ENCODE results near the gene CDC42EP3. TPM values are rescaled to one million over a fixed set of nuclear protein-coding genes. Genes with fewer than 3 reads are reported as not detected.

CDC42EP3 gene
- total RNA-seq, 5 donors from 2014 or later (not counting 1 experiment from before 2014, with no cell fraction given): 30.0 to 60.3 (median 37.6) TPM

DNA sequence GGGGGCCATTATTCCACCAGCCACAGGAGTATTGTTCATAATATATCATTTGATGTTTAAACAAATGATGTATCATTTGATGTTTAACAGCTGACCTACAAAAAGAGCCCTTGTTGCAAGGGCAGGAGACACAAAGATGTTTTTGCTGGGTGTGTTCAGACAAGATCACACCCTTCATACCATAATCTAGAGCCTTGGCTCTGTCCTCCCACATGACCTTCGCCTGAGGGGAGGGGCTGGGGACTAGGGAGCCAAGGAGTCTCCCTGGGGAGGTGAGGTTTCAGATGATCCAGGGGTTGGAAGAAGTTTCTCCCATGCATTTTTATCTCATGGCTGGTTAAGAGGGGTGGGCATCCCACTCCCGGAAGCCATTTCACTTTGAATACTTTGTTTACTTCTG, 33.5 kb downstream of the CDC42EP3 start:
- ChIA-PET CTCF (no interaction called here), POLR2A (interaction anchor here (0.5 to 0.7 kb wide), 2 partner anchors 62 to 472 kb away, joined by 3 to 6 read pairs; no protein-coding TSS in a partner anchor)
- peaks cover 51 to 91% (median 83%) of the 10 kb centered on the region in 3 donors for H3K4me1 Mint-ChIP-seq
- H3K27me3 Mint-ChIP-seq: no peaks in the 10 kb centered on the region
- Histone ChIP-seq H3K9me3 (no peaks in the 10 kb centered on the region), H3K27ac (ENCODE audit: low read length) (peak overlapping the region; percentile 15), H3K4me3 (ENCODE audit: control insufficient read depth in 1 of 2, extremely low read depth in 1 of 2, low read length in 1 of 2) (no peak overlapping the region), H3K36me3 (ENCODE audit: control insufficient read depth in 2 of 2, extremely low read depth in 1 of 2, insufficient read depth in 1 of 2, low read length in 1 of 2) (peaks cover 0 to 17% of the 10 kb centered on the region in 2 donors), H3K4me1 (ENCODE audit: control insufficient read depth in 1 of 2, extremely low read depth in 1 of 2, insufficient read depth in 2 of 2, low read length in 2 of 2) (peaks cover 10 to 44% of the 10 kb centered on the region in 2 experiments), H3K27me3 (replicated peaks in 1 of 2; ENCODE audit: control insufficient read depth in 2 of 2, extremely low read depth in 1 of 2, insufficient read depth in 2 of 2, low read length in 1 of 2) (no peaks in the 10 kb centered on the region)
- DNase-seq (no peak), ATAC-seq (replicated peaks in 1 of 4) (no peak)
- no peaks in the 10 kb centered on the region for H3K9me3 Mint-ChIP-seq
- H3K27ac Mint-ChIP-seq: peak overlapping the region; percentile 70 to 91
- no CpG with 5 or more reads among the region's 2 CpGs for WGBS (ENCODE audit: insufficient coverage)
- H3K36me3 Mint-ChIP-seq: peaks cover 33% of the 10 kb centered on the region
- H3K4me3 Mint-ChIP-seq: no peak overlapping the region

GRCh38 chr2:37637190-37637860, 34.1 kb downstream of the CDC42EP3 start:
- peaks cover 10 to 41% of the 10 kb centered on the region in 2 experiments for H3K4me1 ChIP-seq (ENCODE audit: control insufficient read depth in 1 of 2, extremely low read depth in 1 of 2, insufficient read depth in 2 of 2, low read length in 2 of 2)
- POLR2A ChIA-PET: no interaction called here
- peaks cover 0 to 14% of the 10 kb centered on the region in 2 donors for H3K36me3 ChIP-seq (ENCODE audit: control insufficient read depth in 2 of 2, extremely low read depth in 1 of 2, insufficient read depth in 1 of 2, low read length in 1 of 2)
- Mint-ChIP-seq H3K4me1 (peaks cover 46 to 91% (median 83%) of the 10 kb centered on the region in 3 donors), H3K36me3 (peaks cover 28% of the 10 kb centered on the region), H3K27me3 (no peaks in the 10 kb centered on the region), H3K9me3 (no peaks in the 10 kb centered on the region), H3K27ac (peak overlapping the region; percentile 70 to 91), H3K4me3 (peak overlapping the region in 1 of 3 donors; percentile 50)
- ATAC-seq (replicated peaks in 1 of 4): no peak
- CTCF ChIA-PET: no interaction called here
- no peak for DNase-seq
- no peak overlapping the region for H3K27ac ChIP-seq (ENCODE audit: low read length)
- H3K27me3 ChIP-seq (replicated peaks in 1 of 2; ENCODE audit: control insufficient read depth in 2 of 2, extremely low read depth in 1 of 2, insufficient read depth in 2 of 2, low read length in 1 of 2): no peaks in the 10 kb centered on the region
- WGBS (ENCODE audit: insufficient coverage): 90% methylated on average over 2 of the region's 5 CpGs
- H3K9me3 ChIP-seq: no peaks in the 10 kb centered on the region
- no peak overlapping the region for H3K4me3 ChIP-seq (ENCODE audit: control insufficient read depth in 1 of 2, extremely low read depth in 1 of 2, low read length in 1 of 2)

DNA sequence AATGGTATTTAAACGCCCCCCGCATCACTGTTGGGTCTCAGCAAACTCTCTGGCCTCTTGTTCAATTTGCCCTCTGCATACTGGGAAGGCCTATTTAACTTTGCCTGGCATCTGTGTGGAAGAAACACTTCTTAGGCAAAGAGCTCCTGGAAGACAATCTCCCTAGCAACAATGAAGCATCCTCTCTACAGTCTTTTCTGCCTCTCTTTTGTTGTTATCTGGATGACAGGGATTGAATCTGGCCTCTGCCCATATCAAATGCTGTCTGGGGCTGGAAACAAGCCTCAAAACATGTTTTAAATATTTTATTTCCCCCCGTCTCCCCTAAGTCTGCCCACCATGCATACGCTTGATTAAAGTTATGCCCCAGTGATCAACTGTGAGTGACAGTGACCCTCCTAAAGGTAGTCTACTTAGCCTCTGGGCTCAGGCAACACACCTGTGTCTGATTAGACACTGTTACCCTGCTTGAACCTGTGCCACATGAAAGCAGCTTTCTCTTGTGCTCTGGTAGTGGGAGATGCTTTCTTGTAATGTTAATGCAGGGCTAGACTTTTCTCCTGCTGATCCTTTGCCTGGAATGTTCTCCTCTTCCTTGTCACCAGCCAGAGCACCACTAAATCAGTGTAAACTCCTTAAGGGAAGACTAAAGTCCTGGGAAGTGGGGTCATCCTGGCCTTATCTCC, 34.9 kb downstream of the CDC42EP3 start:
- H3K4me3 Mint-ChIP-seq: peak overlapping the region in 1 of 3 donors; percentile 50

DNA sequence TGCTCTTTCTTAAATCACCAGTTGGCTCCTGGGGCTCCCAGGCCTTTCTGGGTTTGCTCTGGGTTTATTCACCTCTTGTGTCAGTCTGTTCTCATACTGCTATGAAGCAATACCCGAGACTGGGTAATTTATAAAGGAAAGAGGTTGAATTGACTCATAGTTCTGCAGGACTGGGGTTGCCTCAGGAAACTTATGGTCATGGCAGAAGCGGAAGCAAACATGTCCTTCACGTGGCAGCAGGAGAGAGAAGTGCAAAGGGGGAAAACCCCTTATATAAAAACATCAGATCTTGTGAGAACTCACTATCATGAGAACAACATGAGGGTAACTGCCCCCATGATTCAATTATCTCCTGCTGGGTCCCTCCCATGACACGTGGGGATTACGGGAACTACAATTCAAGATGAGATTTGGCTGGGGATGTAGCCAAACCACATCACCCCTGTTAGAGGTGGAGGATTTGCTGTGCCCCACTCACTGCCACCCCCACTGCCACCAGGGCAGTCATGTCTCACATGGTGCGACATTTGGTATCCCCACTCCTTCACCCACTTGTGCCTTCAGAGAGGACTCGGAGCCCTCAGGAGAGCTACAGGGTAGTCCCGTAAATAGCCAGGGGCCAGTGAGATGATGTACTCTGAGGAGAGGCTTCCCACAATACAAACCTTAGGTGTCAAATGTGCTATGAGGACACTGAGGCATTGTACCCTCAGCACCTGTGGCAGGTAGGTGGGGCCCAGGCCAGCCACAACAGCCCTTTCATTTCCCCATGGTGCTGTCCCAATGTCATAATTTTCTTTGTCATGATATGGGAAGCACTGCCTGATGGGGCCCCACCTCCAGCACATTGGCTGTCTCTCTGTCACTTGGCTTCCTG, 35.7 kb downstream of the CDC42EP3 start:
- Histone ChIP-seq H3K4me1 (ENCODE audit: control insufficient read depth in 1 of 2, extremely low read depth in 1 of 2, insufficient read depth in 2 of 2, low read length in 2 of 2) (peaks cover 10 to 41% of the 10 kb centered on the region in 2 experiments), H3K9me3 (no peaks in the 10 kb centered on the region), H3K36me3 (ENCODE audit: control insufficient read depth in 2 of 2, extremely low read depth in 1 of 2, insufficient read depth in 1 of 2, low read length in 1 of 2) (peaks cover 0 to 3% of the 10 kb centered on the region in 2 donors), H3K4me3 (ENCODE audit: control insufficient read depth in 1 of 2, extremely low read depth in 1 of 2, low read length in 1 of 2) (no peak overlapping the region), H3K27ac (ENCODE audit: low read length) (peak overlapping the region; percentile 93), H3K27me3 (replicated peaks in 1 of 2; ENCODE audit: control insufficient read depth in 2 of 2, extremely low read depth in 1 of 2, insufficient read depth in 2 of 2, low read length in 1 of 2) (no peaks in the 10 kb centered on the region)
- ATAC-seq (replicated peaks in 1 of 4): peak; percentile 90 to 94 (median 92)
- Mint-ChIP-seq H3K9me3 (no peaks in the 10 kb centered on the region), H3K27ac (peak overlapping the region; percentile 90 to 91), H3K4me1 (peaks cover 43 to 83% (median 78%) of the 10 kb centered on the region in 3 donors), H3K36me3 (peaks cover 17% of the 10 kb centered on the region), H3K4me3 (peak overlapping the region; percentile 19 to 50 (median 31)), H3K27me3 (no peaks in the 10 kb centered on the region)
- peak in 34 of 35 experiments; percentile 25 to 87 (median 64) for DNase-seq
- CTCF ChIA-PET: no interaction called here
- POLR2A ChIA-PET: no interaction called here
- WGBS (ENCODE audit: insufficient coverage): no CpG with 5 or more reads among the region's 8 CpGs

More for the DNA sequence above, 34.9 kb downstream of the CDC42EP3 start:
- peak overlapping the region; percentile 84 to 91 for H3K27ac Mint-ChIP-seq
- 70% methylated on average over 2 of the region's 4 CpGs for WGBS (ENCODE audit: insufficient coverage)
- Histone ChIP-seq H3K27me3 (replicated peaks in 1 of 2; ENCODE audit: control insufficient read depth in 2 of 2, extremely low read depth in 1 of 2, insufficient read depth in 2 of 2, low read length in 1 of 2) (no peaks in the 10 kb centered on the region), H3K36me3 (ENCODE audit: control insufficient read depth in 2 of 2, extremely low read depth in 1 of 2, insufficient read depth in 1 of 2, low read length in 1 of 2) (peaks cover 0 to 9% of the 10 kb centered on the region in 2 donors), H3K27ac (ENCODE audit: low read length) (peak overlapping the region; percentile 93), H3K4me3 (ENCODE audit: control insufficient read depth in 1 of 2, extremely low read depth in 1 of 2, low read length in 1 of 2) (no peak overlapping the region), H3K9me3 (no peaks in the 10 kb centered on the region), H3K4me1 (ENCODE audit: control insufficient read depth in 1 of 2, extremely low read depth in 1 of 2, insufficient read depth in 2 of 2, low read length in 2 of 2) (peaks cover 10 to 41% of the 10 kb centered on the region in 2 experiments)
- no peaks in the 10 kb centered on the region for H3K27me3 Mint-ChIP-seq
- no peak for ATAC-seq (replicated peaks in 1 of 4)
- CTCF ChIA-PET: no interaction called here
- POLR2A ChIA-PET: no interaction called here
- peaks cover 20% of the 10 kb centered on the region for H3K36me3 Mint-ChIP-seq
- H3K4me1 Mint-ChIP-seq: peaks cover 43 to 84% (median 78%) of the 10 kb centered on the region in 3 donors
- no peaks in the 10 kb centered on the region for H3K9me3 Mint-ChIP-seq
- no peak for DNase-seq

DNA sequence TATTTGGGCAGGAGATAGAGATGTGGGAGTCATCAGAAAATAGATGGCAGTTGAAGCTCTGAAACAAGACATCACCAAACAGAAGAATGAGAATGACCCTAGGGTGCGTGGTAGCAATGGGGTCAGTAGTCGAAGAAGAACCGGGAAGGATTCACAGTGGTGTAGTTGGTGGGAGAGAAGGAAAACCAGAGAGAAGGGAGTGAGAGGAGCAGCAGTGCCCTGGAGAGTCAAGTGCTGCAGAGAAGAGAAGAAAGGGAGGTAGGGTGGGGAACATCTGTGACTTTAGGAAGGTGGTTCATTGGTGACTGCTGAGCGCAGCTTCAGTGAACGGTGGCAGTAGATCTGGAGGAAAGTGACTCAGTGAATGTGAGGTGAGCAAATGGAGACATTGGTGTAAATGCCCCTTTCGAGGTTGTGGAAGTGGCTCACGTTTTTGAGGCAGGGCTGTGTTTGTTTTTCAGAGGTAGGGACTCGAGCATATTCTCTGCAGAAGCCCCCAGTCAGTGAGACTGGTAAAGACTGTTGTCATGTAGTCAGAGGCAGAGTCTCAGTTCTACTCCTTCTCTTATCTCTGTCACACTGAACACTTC, 36.4 kb downstream of the CDC42EP3 start:
- H3K27ac ChIP-seq (ENCODE audit: low read length): peak overlapping the region; percentile 93
- WGBS (ENCODE audit: insufficient coverage): 78% methylated on average over 5 of the region's 8 CpGs
- DNase-seq (peak in 3 of 35 experiments; percentile 7 to 47 (median 33)), ATAC-seq (replicated peaks in 1 of 4) (peak in 3 of 4 experiments; percentile 12 to 27 (median 17))
- CTCF ChIA-PET: interaction anchor here in 1 of 2 donors (1.4 kb wide), 1 partner anchor 9 kb away, joined by 3 read pairs; no protein-coding TSS in a partner anchor
- H3K27ac Mint-ChIP-seq: peak overlapping the region; percentile 90 to 91
- no peaks in the 10 kb centered on the region for H3K27me3 Mint-ChIP-seq
- H3K4me1 ChIP-seq (ENCODE audit: control insufficient read depth in 1 of 2, extremely low read depth in 1 of 2, insufficient read depth in 2 of 2, low read length in 2 of 2): peaks cover 10 to 41% of the 10 kb centered on the region in 2 experiments
- no peak overlapping the region for H3K4me3 ChIP-seq (ENCODE audit: control insufficient read depth in 1 of 2, extremely low read depth in 1 of 2, low read length in 1 of 2)
- H3K9me3 Mint-ChIP-seq: no peaks in the 10 kb centered on the region
- H3K36me3 ChIP-seq (ENCODE audit: control insufficient read depth in 2 of 2, extremely low read depth in 1 of 2, insufficient read depth in 1 of 2, low read length in 1 of 2): peaks cover 0 to 3% of the 10 kb centered on the region in 2 donors
- no peaks in the 10 kb centered on the region for H3K9me3 ChIP-seq
- H3K27me3 ChIP-seq (replicated peaks in 1 of 2; ENCODE audit: control insufficient read depth in 2 of 2, extremely low read depth in 1 of 2, insufficient read depth in 2 of 2, low read length in 1 of 2): no peaks in the 10 kb centered on the region
- POLR2A ChIA-PET: no interaction called here
- H3K4me3 Mint-ChIP-seq: peak overlapping the region; percentile 19 to 50 (median 31)
- peaks cover 47 to 88% (median 85%) of the 10 kb centered on the region in 3 donors for H3K4me1 Mint-ChIP-seq
- H3K36me3 Mint-ChIP-seq: peaks cover 21% of the 10 kb centered on the region

All from T-cell (primary cell).